Stimulated activated CD4-positive, alpha-beta T cell treated with anti-CD3 and anti-CD28 coated beads, Interleukin-1b, Interleukin-23, amount 100 ng/mL, for 1 hour (primary cell): Measurements from ENCODE around the gene RRAD.
A peak's percentile ranks its signal among the peaks of the same experiment; 100 is the strongest.
"Not testable (repeated sequence)": the region's sequence is repeated elsewhere in the genome, so short reads cannot be mapped to it uniquely, and the experiment has no call there.

ENCODE experiments used
- DNase-seq, 2 donors: peaks; one replicate each; pipeline ENCODE4 v3.0.0-alpha.2; 2020; ENCODE audit warnings: low read depth in 2 of 2

RRAD gene

DNA sequence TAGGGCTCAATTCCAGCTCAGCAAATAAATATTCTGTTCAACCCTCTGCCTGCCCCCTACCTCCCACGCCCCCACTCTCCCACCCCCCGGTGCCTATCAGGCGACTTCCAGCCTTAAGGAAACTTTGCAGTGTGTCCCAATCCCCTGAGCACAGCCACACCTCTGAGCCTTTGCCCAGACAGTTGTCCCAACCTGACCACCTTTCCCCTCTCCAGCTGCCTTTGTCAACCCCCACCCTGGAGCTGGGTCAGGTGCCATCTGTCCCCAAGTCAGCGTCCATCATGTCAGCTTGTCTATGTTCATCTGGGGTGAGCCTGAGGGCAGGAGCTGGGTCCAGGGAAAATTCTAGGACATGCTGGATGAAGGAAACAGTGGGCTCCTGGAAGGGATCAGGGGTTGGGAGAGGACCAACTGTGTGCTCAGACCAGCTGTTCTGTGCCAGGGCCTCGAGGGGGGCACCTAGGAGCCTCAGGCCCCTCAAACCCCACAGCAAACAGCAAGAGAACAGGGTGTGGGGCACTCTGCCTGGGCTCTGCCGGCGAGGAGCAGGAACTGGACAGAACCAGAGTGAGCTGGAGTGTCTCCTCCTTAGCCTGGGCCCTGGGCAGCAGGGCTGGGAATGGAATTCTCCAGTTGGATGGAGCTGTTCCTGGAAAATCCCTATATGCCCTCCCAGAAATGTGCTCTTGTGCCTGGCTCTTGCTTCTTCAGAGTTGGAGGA lies 24.5 kb downstream of the RRAD start:
- DNase-seq, result no peak

DNA sequence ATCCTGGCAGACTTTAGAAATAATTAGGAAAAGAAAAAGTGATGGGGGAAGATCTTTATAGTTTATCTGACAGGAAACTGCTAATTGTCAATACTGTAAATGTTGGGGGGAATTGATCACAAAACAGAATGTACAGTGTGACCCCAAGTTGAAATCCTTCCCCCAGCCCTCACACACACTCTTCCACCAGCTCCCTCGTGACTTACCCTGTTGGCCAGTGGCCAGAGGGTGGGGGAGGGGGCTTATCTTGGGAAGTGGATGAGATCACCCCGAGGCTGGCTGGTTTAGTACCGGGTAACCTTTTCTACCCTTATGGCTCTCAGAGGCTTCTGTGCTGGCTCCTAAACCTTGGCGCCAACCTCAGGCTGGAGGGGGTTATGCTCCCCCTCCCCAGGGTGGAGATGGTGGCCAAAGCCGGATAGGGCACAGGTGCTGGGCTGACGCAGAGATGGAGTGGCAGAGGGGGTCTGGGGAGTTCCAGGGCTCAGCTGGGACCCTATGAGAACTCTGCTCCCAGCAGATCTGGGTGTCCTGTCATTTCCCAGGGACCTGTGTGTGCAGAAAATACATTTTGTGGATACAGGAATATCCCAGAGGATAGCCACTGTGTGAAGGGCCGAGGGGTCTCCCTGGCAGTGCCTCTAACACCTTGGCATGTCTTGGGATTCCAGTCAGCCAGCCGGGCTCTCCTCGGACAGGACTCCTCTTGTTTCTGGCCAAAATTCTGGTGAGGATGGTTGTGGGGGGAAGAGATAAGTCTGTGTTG lies 25.2 kb downstream of the RRAD start:
- no peak for DNase-seq

DNA sequence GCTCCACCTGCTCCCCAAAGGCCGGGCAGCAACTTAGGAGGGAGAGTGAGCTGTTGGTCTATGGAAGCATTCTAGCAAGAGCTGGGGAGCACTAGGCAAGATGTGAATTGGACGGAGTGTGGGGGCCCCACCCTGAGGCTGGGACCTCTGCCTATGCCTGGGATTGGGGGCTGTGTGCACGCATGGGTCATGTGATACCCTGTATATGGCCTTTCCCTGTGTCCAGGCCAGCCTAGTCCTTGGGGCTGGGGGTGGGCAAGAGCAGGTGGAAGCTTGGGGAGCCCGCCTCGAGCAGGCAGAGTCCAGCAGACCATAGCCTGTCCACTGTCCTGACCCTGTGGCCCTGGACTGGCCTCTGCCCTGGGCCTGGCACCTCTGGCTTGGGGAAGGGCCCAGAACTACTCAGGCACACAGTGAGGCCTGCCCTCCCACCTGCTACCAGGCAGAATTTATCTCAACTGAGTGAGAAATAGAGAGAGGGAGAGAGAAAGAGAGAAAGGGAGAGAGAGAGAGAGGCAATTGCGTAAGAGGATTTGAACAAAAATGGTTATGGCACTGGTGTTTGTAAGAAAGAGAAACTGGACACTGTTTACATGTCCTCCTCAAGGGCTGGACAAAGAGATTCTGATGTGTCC lies 25.9 kb downstream of the RRAD start:
- no peak for DNase-seq

DNA sequence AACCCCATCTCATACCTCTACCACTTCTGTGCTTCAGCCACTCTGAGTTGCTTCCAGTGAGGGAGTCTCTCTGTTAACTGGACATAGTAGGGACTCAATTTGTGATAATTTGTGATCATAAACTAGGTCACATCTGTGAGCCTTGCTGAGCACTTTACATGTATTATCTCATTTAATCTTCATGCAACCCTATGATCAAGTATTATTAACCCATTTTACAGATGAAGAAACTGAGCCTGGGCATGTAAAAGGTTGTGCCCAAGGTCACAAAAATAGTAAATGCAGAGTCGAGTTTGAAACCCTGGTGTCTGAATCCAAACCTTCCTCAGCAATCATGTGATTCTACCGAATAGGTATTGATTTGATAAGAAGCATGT lies 26.4 kb downstream of the RRAD start:
- no peak for DNase-seq

DNA sequence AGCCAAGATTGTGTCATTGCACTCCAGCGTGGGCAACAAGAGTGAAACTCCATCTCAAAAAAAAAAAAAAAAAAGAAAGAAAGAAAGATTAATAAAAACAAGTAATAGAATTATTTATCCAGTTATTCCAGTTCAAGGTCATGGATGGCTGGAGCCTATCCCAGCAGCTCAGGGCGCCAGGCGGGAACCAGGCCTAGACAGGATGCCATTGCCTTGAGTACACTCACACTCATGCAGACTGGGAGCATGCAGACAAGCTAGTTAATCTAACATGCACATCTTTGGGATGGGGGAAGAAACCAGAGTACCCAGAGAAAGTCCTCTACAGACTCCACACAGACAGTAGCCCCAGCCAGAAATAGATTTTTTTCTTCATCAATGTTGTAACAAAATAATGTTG lies 27.1 kb downstream of the RRAD start:
- no peak for DNase-seq

DNA sequence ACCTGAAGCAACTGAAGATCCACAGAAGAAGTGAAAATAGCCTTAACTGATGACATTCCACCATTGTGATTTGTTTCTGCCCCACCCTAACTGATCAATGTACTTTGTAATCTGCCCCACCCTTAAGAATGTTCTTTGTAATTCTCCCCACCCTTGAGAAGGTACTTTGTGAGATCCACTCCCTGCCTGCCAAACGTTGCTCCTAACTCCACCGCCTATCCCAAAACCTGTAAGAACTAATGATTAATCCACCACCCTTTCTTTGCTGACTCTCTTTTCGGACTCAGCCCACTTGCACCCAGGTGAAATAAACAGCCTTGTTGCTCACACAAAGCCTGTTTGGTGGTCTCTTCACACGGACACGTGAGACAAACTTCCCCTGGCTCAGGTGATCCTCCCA lies 28.7 kb downstream of the RRAD start:
- DNase-seq, result not testable (repeated sequence)

DNA sequence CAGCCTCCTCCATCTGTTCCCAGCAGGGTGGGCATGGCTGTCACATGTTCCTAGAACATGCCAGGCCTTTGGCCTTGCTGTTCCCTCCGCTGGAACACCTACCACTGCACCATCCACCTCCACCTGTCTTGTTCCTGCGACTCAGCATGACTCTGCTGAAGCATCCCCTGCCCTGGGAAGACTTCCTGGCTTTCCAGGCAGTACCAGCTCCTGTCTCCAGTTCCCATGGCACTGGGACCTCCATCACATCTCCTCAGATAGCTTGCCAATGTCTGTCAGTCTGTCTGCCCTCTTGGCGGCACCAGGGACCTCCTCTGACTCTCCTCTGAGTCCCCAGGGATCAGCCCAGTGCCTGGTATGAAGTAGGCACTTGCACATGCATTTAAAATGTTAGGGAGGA lies 29.3 kb downstream of the RRAD start:
- DNase-seq, result no peak

DNA sequence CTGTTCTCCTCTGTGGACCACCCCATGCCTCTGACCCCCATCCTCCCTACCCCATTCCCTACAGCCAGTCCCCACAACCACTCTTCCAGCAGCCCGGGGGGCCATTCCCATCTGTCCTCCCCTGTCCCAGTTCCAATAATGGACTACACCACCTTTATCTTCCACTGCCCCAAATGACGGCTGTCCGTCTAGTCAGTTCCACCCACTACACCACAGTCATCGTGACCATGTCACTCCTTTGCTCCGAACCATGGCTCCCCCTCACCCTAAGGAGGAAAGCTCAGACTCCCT lies 29.7 kb downstream of the RRAD start:
- no peak for DNase-seq

DNA sequence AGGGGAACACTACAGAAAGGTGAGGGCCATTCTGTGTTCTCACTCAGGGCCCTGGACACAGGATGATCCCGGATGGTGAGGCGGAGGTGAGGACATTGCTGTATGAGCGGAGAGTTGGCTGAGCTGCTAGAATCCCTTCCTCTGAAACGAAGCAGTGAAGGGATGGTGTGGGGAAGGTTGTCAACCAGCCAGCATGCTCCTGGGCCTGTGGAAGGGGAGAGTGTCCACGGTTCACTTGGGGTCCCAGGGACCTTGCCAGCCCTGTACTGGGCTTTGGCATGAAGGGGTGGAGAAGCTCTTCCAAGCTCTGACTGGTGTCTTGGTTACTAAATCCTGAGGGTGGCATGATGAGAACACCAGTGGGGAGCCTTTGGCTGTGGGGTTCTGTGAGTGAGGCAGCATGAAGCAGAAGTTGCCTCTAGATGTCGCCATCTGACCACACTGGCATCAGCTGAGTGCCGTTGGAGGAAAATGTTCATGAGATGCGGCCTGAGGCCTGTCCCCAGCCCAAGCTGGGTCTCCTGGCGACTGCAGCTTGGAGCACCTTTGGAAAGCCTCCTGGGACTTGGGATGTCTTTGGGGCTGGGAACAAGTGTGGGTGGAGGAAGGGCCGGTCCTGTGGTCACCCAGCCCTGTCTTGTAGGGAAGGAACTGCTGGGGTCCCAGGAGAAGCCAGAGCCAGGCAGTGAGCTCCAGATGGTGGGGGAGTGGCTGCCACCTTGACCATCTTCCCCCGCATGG lies 30.2 kb downstream of the RRAD start:
- peak in 1 of 2 donors; percentile 18 for DNase-seq

DNA sequence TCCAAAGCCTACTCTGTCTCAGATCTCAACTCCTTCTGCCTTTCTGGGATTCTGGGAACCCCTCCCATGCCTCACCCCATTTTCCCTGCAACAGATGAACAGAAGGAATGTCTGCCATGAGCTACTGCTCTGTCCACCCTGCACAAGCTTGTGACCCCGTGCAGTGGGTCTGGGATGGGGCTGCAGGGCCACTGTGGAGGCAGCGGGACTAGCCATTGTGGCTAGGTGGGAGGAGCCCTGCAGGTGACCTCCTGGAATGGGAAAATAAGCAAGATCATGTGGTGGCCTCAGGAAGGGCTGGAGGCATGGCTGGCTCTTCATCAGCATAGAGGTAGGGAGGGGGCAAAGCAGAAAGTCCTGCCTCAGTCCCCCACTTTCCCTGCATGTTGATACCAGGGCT lies 31.3 kb downstream of the RRAD start:
- no peak for DNase-seq

DNA sequence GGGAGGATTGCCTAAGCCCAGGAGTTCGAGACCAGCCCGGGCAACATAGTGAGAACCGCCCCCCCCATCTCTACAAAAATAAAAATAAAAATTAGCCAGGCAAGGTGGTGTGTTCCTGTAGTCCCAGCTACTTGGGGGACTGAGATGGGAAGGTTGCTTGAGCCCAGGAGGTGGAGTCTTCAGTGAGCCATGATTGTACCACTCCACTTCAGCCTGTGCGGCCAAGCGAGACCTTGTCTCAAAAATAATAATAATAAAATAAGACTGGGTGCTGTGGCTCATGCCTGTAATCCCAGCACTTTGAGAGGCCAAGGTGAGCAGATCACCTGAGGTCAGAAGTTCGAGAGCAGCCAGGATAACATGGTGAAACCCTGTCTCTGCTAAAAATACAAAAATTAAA lies 33.5 kb downstream of the RRAD start:
- no peak for DNase-seq

DNA sequence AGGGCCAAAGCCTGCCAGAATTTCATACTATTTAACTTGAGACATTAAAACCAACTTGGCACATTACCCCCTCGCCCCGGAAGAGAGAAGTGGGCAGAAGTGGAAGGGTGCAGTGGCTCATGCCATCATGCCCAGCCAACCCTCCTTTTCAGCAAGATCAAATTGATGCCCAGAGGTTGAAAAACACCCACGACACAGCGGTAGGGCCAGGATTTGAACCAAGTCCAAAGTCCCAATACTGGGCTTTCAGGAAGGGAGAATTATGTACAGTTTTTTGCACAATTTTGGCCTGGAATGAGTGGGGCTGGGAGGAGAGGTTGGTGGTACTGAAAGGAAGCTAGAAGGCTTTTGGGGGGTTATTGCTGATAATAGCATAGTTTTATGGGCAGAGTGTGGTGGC lies 34.0 kb downstream of the RRAD start:
- no peak for DNase-seq

DNA sequence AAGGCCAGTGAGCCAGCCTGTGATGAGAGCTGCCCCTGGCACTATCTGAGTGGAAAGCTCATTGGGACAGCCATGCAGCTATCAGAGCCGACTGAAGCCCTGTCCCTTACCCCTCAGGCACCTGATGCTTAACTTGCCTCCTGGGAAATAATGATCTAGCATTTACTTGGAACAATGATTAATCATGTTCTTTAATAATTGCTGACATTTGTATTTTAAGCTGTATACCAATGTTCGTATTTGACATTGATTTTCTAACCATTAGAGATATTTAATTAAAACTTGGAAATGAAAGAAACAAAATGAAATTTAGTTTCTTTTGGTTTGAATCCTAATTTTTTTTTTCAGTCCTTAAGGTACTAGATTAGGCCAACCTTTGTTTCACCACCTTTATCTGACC lies 34.5 kb downstream of the RRAD start:
- no peak for DNase-seq

DNA sequence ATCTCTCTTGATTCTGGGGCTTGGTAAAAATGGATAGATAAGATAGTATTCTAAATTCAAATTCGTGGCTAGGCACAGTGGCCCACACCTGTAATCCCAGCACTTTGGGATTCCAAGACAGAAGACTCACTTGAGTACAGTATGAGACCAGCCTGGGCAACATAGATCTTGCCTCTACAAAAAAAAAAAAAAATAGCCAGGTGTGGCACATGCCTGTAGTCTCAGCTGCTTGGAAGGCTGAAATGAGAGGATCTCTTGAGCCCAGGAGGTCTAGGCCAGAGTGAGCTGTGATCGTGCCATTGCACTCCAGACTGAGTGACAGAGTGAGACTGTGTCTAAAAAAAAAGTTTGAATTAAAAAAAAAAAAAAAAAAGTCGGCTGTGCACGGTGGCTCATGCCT lies 35.7 kb downstream of the RRAD start:
- DNase-seq, result no peak

DNA sequence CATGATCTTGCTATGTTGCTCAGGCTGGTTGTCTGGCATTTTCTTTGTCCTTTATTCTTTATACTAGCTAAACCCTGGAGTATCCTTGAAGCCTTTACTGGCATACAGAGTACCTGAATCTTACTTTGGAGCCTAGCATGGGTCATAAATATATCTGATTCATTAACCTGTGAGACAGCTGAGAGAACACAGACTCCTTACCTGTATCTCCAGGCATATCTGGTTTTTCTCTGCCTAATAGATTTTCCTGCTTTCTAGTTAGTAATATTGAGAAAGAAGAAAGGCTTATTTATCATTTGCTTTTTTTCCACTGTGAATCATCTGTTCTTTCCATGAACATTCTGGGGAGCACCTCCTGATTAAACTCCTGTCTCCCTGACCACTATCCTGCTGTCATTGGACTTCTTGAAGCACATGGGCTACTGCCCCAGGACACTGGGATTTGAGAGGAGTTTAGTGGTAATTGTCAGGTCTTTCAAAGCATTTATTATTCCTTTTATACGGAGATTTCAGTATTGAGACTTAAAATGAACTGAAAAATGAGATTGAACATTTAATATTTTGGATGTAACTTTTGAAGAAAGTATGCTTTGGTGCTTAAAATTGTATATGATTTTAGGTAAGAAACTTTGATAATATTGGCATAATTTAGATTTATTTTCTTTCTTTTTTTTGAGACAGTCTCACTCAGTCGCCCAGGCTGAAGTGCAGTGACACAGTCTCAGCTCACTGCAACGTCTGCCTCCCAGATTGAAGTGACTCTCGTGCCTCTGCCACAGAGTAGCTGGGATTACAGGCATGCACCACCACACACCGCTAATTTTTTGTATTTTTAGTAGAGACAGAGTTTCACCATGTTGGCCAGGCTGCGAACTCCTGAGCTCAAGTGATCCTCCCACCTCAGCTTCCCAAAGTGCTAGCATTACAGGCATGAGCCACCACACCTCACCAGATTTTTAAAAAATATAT lies 36.4 kb downstream of the RRAD start:
- DNase-seq, result no peak

DNA sequence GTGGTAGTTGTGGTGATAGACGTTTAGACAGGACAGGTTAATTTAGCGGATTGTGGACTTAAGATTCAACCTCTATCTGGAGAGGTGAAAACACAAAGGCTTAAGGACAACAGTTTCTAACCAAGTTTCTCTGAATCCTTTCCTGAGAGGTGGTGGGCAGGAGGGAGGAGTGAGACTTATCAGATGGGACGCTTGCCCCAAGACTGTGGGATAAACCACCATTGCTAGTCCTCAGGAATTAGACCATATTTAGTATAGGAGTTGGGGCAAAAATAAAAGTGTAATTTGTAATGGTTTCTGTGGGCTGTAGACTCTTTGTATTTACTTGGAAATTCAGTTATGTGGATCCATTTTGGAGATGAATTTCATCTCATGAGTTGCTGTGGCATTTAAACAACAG lies 38.4 kb downstream of the RRAD start:
- no peak for DNase-seq

DNA sequence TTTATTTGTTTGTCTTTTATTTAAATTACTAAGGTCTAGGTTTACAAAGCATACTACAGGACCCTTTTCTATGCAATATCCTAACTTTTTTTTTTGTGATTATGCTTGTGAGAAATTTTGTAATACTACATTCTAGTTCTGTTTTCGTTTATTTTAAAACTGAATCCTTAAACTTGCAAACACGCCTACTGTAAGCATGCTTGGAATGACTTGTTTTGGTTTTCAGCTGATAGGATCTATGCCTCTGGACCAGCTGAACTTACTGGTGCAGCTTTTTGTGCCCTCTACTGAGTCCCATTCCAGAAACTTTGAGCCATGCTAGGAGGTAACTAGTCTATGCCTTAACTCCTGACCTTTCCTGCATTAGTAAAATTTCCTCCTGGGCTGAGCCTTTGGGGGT lies 39.0 kb downstream of the RRAD start:
- no peak for DNase-seq

DNA sequence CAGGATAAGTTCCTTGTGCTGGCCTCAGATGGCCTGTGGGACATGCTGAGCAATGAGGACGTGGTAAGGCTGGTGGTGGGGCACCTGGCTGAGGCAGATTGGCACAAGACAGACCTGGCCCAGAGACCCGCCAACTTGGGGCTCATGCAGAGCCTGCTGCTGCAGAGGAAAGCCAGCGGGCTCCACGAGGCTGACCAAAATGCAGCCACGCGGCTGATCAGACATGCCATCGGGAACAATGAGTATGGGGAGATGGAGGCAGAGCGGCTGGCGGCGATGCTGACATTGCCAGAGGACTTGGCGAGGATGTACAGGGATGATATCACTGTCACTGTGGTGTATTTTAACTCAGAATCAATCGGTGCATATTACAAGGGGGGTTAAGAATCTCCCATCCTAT lies 39.8 kb downstream of the RRAD start:
- no peak for DNase-seq

DNA sequence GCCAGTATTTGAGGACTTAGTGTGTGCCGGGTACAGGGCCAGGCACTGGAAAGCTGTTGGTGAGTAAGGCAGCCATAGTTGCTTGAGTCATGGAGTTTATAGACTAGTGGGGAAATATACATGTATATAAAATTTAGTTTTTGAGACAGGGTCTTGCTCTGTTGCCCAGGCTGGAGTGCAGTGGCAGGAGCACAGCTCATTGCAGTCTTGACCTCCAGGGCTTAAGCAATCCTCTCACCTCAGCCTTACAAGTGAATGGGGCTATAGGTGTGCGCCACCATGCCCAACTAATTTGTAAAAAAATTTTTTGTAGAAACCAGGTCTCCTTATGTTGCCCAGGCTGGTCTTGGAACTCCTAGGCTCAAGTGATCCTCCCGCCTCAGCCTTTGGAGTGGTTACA lies 42.6 kb downstream of the RRAD start:
- no peak for DNase-seq

DNA sequence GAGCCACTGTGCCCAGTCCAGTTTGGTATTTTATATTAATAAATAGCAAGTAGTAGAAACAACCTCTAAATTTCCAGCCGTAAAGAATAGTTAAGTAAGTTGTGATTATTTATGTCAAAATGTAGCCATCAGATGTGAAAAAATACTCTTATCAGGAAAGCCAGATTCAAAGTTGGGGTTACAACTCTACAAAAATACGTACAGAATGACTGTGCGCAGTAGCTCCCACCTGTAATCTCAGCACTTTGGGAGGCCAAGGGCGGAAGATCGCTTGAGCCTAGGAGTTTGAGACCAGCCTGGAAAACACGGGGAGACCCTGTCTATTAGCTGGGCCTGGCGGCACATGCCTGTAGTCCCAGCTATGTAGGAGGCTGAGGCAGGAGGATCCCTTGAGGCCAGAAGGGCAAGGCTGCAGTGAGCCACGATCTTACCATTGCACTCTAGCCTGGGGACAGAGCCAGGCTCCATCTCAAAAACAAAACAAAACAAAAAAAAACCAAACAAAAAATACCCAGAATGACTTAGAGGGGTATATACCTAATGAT lies 43.3 kb downstream of the RRAD start:
- no peak for DNase-seq

DNA sequence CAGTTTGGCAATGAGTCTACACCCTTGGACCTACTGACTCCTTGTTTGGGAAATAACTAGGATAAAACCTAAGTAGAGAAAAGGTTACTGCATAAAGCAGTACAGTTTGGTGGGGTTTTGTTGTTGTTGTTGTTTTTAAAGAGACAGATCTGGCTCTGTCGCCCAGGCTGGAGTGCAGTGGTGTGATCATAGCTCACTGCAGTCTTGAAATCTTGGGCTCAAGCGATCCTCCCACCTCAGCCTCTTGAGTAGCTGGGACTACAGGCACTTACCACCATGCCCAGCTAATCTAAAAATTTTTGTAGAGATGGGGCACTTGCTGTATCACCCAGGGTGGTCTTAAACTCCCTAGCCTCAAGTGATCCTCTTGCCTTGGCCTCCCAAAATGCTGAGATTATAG lies 43.8 kb downstream of the RRAD start:
- DNase-seq, result no peak
